ENCODE data around the gene EYA4. TPM values are rescaled to one million over a fixed set of nuclear protein-coding genes. Genes with fewer than 3 reads are reported as not detected.

EYA4 gene
- total RNA-seq, 1 experiment from 2014 or later, result 10.0 TPM

DNA sequence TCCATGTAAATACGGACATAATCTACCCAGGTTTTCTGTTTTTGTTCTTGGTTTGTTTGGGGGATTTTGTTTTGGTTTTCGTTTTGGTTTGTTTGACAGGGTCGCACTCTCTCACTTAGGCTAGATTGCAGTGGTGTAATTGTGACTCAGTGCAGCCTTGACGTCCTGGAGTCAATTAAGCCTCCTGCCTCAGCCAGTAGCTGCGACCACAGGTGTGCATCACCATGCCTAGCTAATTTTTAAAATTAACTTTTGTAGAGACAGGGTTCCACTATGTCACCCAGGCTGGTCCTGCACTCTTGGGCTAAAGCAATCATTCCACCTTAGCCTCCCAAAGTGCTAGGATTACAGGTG lies 37.8 kb upstream of the EYA4 start:
- Histone ChIP-seq H4K20me1 (ENCODE audit: low read length) (no peaks in the 10 kb centered on the region), H3K4me1 (ENCODE audit: insufficient read depth, low read length) (peaks cover 5% of the 10 kb centered on the region; the same call in 1 of the 2 replicates), H3K9ac (ENCODE audit: low read length) (no peak overlapping the region), H2AFZ (ENCODE audit: low read length) (no peak overlapping the region), H3K79me2 (ENCODE audit: low read length) (no peaks in the 10 kb centered on the region), H3K27ac (ENCODE audit: low read length) (no peak overlapping the region), H3K4me2 (ENCODE audit: low read length) (no peak overlapping the region), H3K27me3 (ENCODE audit: low read length) (no peaks in the 10 kb centered on the region), H3K9me3 (ENCODE audit: low read length) (no peaks in the 10 kb centered on the region), H3K4me3 (ENCODE audit: low read length) (no peak overlapping the region), H3F3A (ENCODE audit: low read length, unreplicated experiment) (no peaks in the 10 kb centered on the region), H3K36me3 (ENCODE audit: low read depth, low read length) (no peaks in the 10 kb centered on the region), H3K9me2 (replicated peaks; ENCODE audit: low read length) (no peaks in the 10 kb centered on the region)
- BruUV-seq (replicated peaks), result no TSS peak
- intact Hi-C loops (cut with micrococcal nuclease), result no loop called here
- no peak for DNase-seq
- ChIA-PET POLR2A (ENCODE audit: unreplicated experiment) (no interaction called here), CTCF (no interaction called here)
- no peak for ATAC-seq
- TF ChIP-seq EZH2phosphoT487 (IDR thresholded peaks at IDR 0.05; ENCODE audit: borderline replicate concordance, low read length) (no peak), EZH2 (IDR thresholded peaks at IDR 0.05; ENCODE audit: low read length, unreplicated experiment) (no peak)
- TF ChIP-seq, protein P1, sequence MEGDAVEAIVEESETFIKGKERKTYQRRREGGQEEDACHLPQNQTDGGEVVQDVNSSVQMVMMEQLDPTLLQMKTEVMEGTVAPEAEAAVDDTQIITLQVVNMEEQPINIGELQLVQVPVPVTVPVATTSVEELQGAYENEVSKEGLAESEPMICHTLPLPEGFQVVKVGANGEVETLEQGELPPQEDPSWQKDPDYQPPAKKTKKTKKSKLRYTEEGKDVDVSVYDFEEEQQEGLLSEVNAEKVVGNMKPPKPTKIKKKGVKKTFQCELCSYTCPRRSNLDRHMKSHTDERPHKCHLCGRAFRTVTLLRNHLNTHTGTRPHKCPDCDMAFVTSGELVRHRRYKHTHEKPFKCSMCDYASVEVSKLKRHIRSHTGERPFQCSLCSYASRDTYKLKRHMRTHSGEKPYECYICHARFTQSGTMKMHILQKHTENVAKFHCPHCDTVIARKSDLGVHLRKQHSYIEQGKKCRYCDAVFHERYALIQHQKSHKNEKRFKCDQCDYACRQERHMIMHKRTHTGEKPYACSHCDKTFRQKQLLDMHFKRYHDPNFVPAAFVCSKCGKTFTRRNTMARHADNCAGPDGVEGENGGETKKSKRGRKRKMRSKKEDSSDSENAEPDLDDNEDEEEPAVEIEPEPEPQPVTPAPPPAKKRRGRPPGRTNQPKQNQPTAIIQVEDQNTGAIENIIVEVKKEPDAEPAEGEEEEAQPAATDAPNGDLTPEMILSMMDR (conservative IDR thresholded peaks at IDR 0.05; ENCODE audit: low read depth, low read length), result no peak

DNA sequence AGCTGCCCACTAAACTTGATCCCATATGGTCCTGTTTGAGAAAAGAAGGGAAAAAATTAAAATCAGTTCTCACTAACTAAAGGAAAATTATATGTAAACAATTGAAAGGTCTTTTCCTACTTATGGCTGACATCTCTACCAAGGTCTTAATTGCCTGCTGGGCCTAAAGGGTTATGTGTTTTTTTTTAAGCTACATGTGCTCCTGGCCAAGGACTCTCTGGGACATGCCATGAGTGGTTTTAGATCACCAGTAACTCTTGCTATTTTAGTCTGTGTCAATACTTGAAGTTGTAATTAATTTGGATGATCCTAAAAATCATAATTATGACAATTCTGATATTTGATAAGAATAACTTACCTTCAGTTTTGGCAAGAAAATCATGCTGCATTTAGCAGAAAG lies 35.9 kb upstream of the EYA4 start:
- ChIA-PET POLR2A (ENCODE audit: unreplicated experiment) (no interaction called here), CTCF (no interaction called here)
- no peak overlapping the region for H3K27ac ChIP-seq (ENCODE audit: low read length)
- ATAC-seq (no peak), DNase-seq (no peak)
- no peaks in the 10 kb centered on the region for H3F3A ChIP-seq (ENCODE audit: low read length, unreplicated experiment)
- H4K20me1 ChIP-seq (ENCODE audit: low read length), result no peaks in the 10 kb centered on the region
- no peak overlapping the region for H2AFZ ChIP-seq (ENCODE audit: low read length)
- H3K27me3 ChIP-seq (ENCODE audit: low read length), result no peaks in the 10 kb centered on the region
- no peaks in the 10 kb centered on the region for H3K36me3 ChIP-seq (ENCODE audit: low read depth, low read length)
- no peaks in the 10 kb centered on the region for H3K4me1 ChIP-seq (ENCODE audit: insufficient read depth, low read length)
- no peak overlapping the region for H3K4me3 ChIP-seq (ENCODE audit: low read length)
- H3K79me2 ChIP-seq (ENCODE audit: low read length), result no peaks in the 10 kb centered on the region
- intact Hi-C loops (cut with micrococcal nuclease), result no loop called here
- no peaks in the 10 kb centered on the region for H3K9me3 ChIP-seq (ENCODE audit: low read length)
- H3K9me2 ChIP-seq (replicated peaks; ENCODE audit: low read length), result no peaks in the 10 kb centered on the region
- TF ChIP-seq EZH2 (IDR thresholded peaks at IDR 0.05; ENCODE audit: low read length, unreplicated experiment), result no peak
- TF ChIP-seq, protein P1 (conservative IDR thresholded peaks at IDR 0.05; ENCODE audit: low read depth, low read length), result no peak
- no peak for TF ChIP-seq EZH2phosphoT487 (IDR thresholded peaks at IDR 0.05; ENCODE audit: borderline replicate concordance, low read length)
- H3K9ac ChIP-seq (ENCODE audit: low read length), result no peak overlapping the region
- BruUV-seq (replicated peaks), result no TSS peak
- H3K4me2 ChIP-seq (ENCODE audit: low read length), result no peak overlapping the region

DNA sequence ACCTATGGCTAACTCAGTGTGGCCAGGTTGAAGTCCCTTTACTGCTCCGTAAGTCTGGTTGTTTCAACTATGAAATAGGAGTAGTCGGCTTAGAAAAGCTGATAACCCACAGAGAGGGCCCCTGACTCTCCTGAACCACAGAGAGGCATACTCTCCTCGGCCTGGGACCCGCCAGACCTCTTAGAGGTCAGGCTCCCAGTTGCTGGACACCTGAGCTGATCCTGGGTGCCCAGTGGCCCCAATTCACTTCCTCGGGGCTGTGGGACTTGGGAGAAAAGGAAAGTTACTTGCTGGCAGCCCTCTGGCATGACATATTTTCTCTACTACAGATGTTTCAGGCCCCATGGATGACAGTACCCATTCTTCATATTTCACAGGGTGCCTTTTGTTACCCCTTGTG lies 34.2 kb upstream of the EYA4 start:
- no peaks in the 10 kb centered on the region for H3K27me3 ChIP-seq (ENCODE audit: low read length)
- CTCF ChIA-PET, result no interaction called here
- DNase-seq (no peak), ATAC-seq (no peak)
- POLR2A ChIA-PET (ENCODE audit: unreplicated experiment), result no interaction called here
- no peaks in the 10 kb centered on the region for H3K9me3 ChIP-seq (ENCODE audit: low read length)
- H3K4me2 ChIP-seq (ENCODE audit: low read length), result no peak overlapping the region
- H3K9ac ChIP-seq (ENCODE audit: low read length), result no peak overlapping the region
- H3K79me2 ChIP-seq (ENCODE audit: low read length), result no peaks in the 10 kb centered on the region
- H3K9me2 ChIP-seq (replicated peaks; ENCODE audit: low read length), result no peaks in the 10 kb centered on the region
- H4K20me1 ChIP-seq (ENCODE audit: low read length), result no peaks in the 10 kb centered on the region
- BruUV-seq (replicated peaks), result no TSS peak
- no peak overlapping the region for H3K27ac ChIP-seq (ENCODE audit: low read length)
- H3K4me3 ChIP-seq (ENCODE audit: low read length), result no peak overlapping the region
- no peak for TF ChIP-seq EZH2 (IDR thresholded peaks at IDR 0.05; ENCODE audit: low read length, unreplicated experiment)
- TF ChIP-seq, protein P1 (conservative IDR thresholded peaks at IDR 0.05; ENCODE audit: low read depth, low read length), result no peak
- no peak for TF ChIP-seq EZH2phosphoT487 (IDR thresholded peaks at IDR 0.05; ENCODE audit: borderline replicate concordance, low read length)
- H3F3A ChIP-seq (ENCODE audit: low read length, unreplicated experiment), result no peaks in the 10 kb centered on the region
- intact Hi-C loops (cut with micrococcal nuclease), result no loop called here
- no peaks in the 10 kb centered on the region for H3K4me1 ChIP-seq (ENCODE audit: insufficient read depth, low read length)
- H3K36me3 ChIP-seq (ENCODE audit: low read depth, low read length), result no peaks in the 10 kb centered on the region
- H2AFZ ChIP-seq (ENCODE audit: low read length), result no peak overlapping the region

Measured in PC-3 (cell line).